Measurements from ENCODE around the gene PRICKLE2.

PRICKLE2 gene

GRCh38 chr3:64224826-64225610 lies at the start of gene PRICKLE2:
PRICKLE2 (minus strand) TSS chr3:64225466; CDS start chr3:64198927, 26,539 bp downstream.
- DNase-seq (ENCODE audit: low read depth): no peak

GRCh38 chr3:64272842-64273241 lies 47.6 kb upstream of the PRICKLE2 start:
- DNase-seq (ENCODE audit: low read depth): no peak

GRCh38 chr3:64272271-64272670 lies 47.0 kb upstream of the PRICKLE2 start:
- DNase-seq (ENCODE audit: low read depth): no peak

GRCh38 chr3:64271631-64272030 lies 46.4 kb upstream of the PRICKLE2 start:
- DNase-seq (ENCODE audit: low read depth): no peak

GRCh38 chr3:64270866-64271260 lies 45.6 kb upstream of the PRICKLE2 start:
- no peak for DNase-seq (ENCODE audit: low read depth)

GRCh38 chr3:64270142-64270865 lies 45.0 kb upstream of the PRICKLE2 start:
- DNase-seq (ENCODE audit: low read depth): no peak

- DNase-seq (ENCODE audit: low read depth): no peak
These were observed 43.7 kb upstream of the PRICKLE2 start for GRCh38 chr3:64268926-64269325.

- no peak for DNase-seq (ENCODE audit: low read depth)
These were observed 42.7 kb upstream of the PRICKLE2 start for GRCh38 chr3:64267721-64268604.

- DNase-seq (ENCODE audit: low read depth): no peak
These were observed 41.7 kb upstream of the PRICKLE2 start for GRCh38 chr3:64266983-64267382.

GRCh38 chr3:64266065-64266931 lies 41.0 kb upstream of the PRICKLE2 start:
- no peak for DNase-seq (ENCODE audit: low read depth)

GRCh38 chr3:64265646-64266045 lies 40.4 kb upstream of the PRICKLE2 start:
- no peak for DNase-seq (ENCODE audit: low read depth)

- no peak for DNase-seq (ENCODE audit: low read depth)
These were observed 39.3 kb upstream of the PRICKLE2 start for GRCh38 chr3:64264501-64265109.

GRCh38 chr3:64262574-64263114 lies 37.4 kb upstream of the PRICKLE2 start:
- DNase-seq (ENCODE audit: low read depth): no peak

- no peak for DNase-seq (ENCODE audit: low read depth)
These were observed 35.2 kb upstream of the PRICKLE2 start for GRCh38 chr3:64260431-64260830.

GRCh38 chr3:64259636-64260035 lies 34.4 kb upstream of the PRICKLE2 start:
- no peak for DNase-seq (ENCODE audit: low read depth)

- no peak for DNase-seq (ENCODE audit: low read depth)
These were observed 32.0 kb upstream of the PRICKLE2 start for GRCh38 chr3:64257100-64257755.

GRCh38 chr3:64255741-64256340 lies 30.6 kb upstream of the PRICKLE2 start:
- DNase-seq (ENCODE audit: low read depth): no peak

- no peak for DNase-seq (ENCODE audit: low read depth)
These were observed 29.2 kb upstream of the PRICKLE2 start for GRCh38 chr3:64254443-64254842.

- DNase-seq (ENCODE audit: low read depth): no peak
These were observed 28.4 kb upstream of the PRICKLE2 start for GRCh38 chr3:64253689-64254088.

GRCh38 chr3:64251019-64251418 lies 25.8 kb upstream of the PRICKLE2 start:
- no peak for DNase-seq (ENCODE audit: low read depth)

Measured in stimulated activated CD8-positive, alpha-beta memory T cell treated with anti-CD3 and anti-CD28 coated beads, Interleukin-7, amount 100 ng/mL, for 24 hours (primary cell).